Fibroblast of lung (primary cell): ENCODE results near the gene ODAD4. TPM values are rescaled to one million over a fixed set of nuclear protein-coding genes. Genes with fewer than 3 reads are reported as not detected.

Experiments used
- DNase-seq, 2 donors: peaks; one replicate each; pipeline versions ENCODE4 v3.0.0 to v3.0.0-alpha.2; 2010; ENCODE audit warnings: low read depth in 2 of 2
- H2AFZ ChIP-seq: 2 replicates; pipeline ENCODE4 v1.5.1; 2012; ENCODE audit warnings: low read length, control low read depth, inconsistent platforms
- H3K27ac ChIP-seq: 2 replicates; pipeline ENCODE4 v1.5.1; 2011; ENCODE audit warnings: low read length, control low read depth; ENCODE audit not compliant: insufficient read depth
- H3K27me3 ChIP-seq: 2 replicates; pipeline ENCODE4 v1.5.1; 2011; ENCODE audit warnings: mild to moderate bottlenecking, low read length; ENCODE audit not compliant: control insufficient read depth, insufficient read depth
- H3K36me3 ChIP-seq: 2 replicates; pipeline ENCODE4 v1.5.1; 2011; ENCODE audit warnings: low read length; ENCODE audit not compliant: control insufficient read depth, insufficient read depth
- H3K4me1 ChIP-seq: 2 replicates; pipeline ENCODE4 v1.5.1; 2011; ENCODE audit warnings: low read length; ENCODE audit not compliant: control insufficient read depth, insufficient read depth; ENCODE audit errors: extremely low read depth
- H3K4me2 ChIP-seq: 2 replicates; pipeline ENCODE4 v1.5.1; 2011; ENCODE audit warnings: low read length, control low read depth; ENCODE audit not compliant: insufficient read depth; ENCODE audit errors: extremely low read depth
- H3K4me3 ChIP-seq, 4 experiments: fragments of 200-600 bp in 1 of 4; sonication (generic) in 1 of 4; replicated peaks in 1 of 4; 2 replicates each; pipeline ENCODE4 v1.5.1; 2011 to 2016; ENCODE audit warnings: low read length in 4 of 4, low read depth in 3 of 4, mild to moderate bottlenecking in 3 of 4, control low read depth in 2 of 4, inconsistent platforms in 1 of 4, mixed read lengths in 1 of 4; ENCODE audit not compliant: insufficient read depth in 1 of 4; ENCODE audit errors: control extremely low read depth in 1 of 4
- H3K79me2 ChIP-seq: 2 replicates; pipeline ENCODE4 v1.5.1; 2012; ENCODE audit warnings: mild to moderate bottlenecking, low read length, inconsistent platforms; ENCODE audit not compliant: control insufficient read depth, insufficient read depth
- H3K9ac ChIP-seq: 2 replicates; pipeline ENCODE4 v1.5.1; 2011; ENCODE audit warnings: mild to moderate bottlenecking, low read length, control low read depth; ENCODE audit not compliant: insufficient read depth
- H3K9me3 ChIP-seq: 2 replicates; pipeline ENCODE4 v1.5.1; 2012; ENCODE audit warnings: low read depth, low read length; ENCODE audit not compliant: control insufficient read depth, insufficient read depth
- H4K20me1 ChIP-seq: 2 replicates; pipeline ENCODE4 v1.5.1; 2011; ENCODE audit warnings: low read length; ENCODE audit not compliant: control insufficient read depth, insufficient read depth; ENCODE audit errors: extremely low read depth
- EZH2 ChIP-seq: IDR thresholded peaks from 2 replicates; pipeline ENCODE4 v1.5.1; 2012; ENCODE audit warnings: low read length, control low read depth, mild to moderate bottlenecking; ENCODE audit errors: missing control alignments
- polyA minus RNA-seq: library from RNA; depleted of rRNA, polyadenylated mRNA; stranded (reverse); fragments of >200 nt; gene quantifications from 2 replicates; pipeline ENCODE4 v1.2.3, GENCODE V29; 2011; ENCODE audit warnings: low replicate concordance
- polyA plus RNA-seq, 2 donors: library from polyadenylated mRNA; depleted of rRNA in 1 of 2; stranded (reverse) in 1 of 2; unstranded in 1 of 2; fragments of >200 nt; gene quantifications; 2 replicates each; pipeline ENCODE4 v1.2.1, GENCODE V29; 2011 to 2012; ENCODE audit warnings: missing spikeins in 1 of 2
- total RNA-seq: library from RNA; depleted of rRNA; stranded (reverse); fragments of >200 nt; gene quantifications from 2 replicates; pipeline ENCODE4 v1.2.1, GENCODE V29; 2014
- TF ChIP-seq, protein P1 (sequence below), 2 donors: IDR thresholded peaks in 1 of 2; conservative IDR thresholded peaks in 1 of 2; 1 replicate in 1 of 2; 2 replicates in 1 of 2; pipeline ENCODE4 v1.5.1; 2011 to 2012; ENCODE audit warnings: low read length in 2 of 2, control low read depth in 1 of 2, inconsistent platforms in 1 of 2, low read depth in 1 of 2, mild to moderate bottlenecking in 1 of 2

Gene ODAD4, protein sequence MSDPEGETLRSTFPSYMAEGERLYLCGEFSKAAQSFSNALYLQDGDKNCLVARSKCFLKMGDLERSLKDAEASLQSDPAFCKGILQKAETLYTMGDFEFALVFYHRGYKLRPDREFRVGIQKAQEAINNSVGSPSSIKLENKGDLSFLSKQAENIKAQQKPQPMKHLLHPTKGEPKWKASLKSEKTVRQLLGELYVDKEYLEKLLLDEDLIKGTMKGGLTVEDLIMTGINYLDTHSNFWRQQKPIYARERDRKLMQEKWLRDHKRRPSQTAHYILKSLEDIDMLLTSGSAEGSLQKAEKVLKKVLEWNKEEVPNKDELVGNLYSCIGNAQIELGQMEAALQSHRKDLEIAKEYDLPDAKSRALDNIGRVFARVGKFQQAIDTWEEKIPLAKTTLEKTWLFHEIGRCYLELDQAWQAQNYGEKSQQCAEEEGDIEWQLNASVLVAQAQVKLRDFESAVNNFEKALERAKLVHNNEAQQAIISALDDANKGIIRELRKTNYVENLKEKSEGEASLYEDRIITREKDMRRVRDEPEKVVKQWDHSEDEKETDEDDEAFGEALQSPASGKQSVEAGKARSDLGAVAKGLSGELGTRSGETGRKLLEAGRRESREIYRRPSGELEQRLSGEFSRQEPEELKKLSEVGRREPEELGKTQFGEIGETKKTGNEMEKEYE
- total RNA-seq, result 0.99 and 1.3 TPM in 2 replicates
- 0.36 and 0.50 TPM in 2 replicates for polyA plus RNA-seq
- polyA plus RNA-seq (2012), result 0.50 and 0.80 TPM in 2 replicates
- not detected in 2 replicates for polyA minus RNA-seq

DNA sequence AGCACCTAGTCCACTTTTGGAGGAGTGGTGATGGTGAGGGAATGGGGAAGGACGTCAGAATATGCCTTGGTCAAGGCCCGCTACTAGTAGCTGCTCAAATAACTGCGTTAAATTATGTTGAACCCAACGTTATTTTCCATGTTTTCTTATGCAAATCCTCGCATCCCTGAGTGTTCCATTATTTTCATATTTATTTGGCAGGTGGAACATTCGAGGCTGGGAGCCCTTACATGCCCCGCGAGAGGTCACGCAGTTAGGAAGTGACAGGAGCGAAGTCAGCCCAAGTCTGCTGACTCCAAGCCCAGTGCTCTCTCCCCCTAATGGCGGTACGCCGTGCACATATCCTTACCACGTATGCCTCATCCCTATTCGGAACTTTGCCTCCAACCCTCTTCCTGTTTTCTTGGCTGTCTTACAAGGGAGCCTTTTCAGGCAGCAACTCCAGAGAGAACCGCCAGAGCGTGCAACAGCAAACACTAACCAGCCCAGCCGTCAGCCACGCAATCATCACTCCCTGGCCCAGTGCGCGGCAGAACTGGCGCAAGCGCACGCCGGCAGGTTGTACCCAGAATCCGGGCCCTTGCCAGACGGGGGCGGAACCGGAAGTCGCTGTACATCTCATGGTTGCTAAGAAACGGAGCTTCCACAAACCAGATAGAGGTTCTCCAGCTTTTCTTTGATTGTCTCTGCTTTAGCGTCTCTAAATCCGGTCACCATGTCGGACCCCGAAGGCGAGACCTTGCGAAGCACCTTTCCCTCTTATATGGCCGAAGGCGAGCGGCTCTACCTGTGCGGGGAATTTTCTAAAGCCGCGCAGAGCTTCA, at the start of gene ODAD4:
Gene ODAD4 (plus strand): TSS at position 609 of the 824 bp plus-strand sequence. CDS start 107 bp downstream, at position 716.
- Histone ChIP-seq H3K27me3 (no peaks in the 10 kb centered on the region), H3K27ac (peak within 1 kb of the TSS; percentile 78), H3K36me3 (no peaks in the 10 kb centered on the region), H4K20me1 (no peaks in the 10 kb centered on the region), H3K9ac (peak within 1 kb of the TSS; percentile 51), H3K9me3 (no peaks in the 10 kb centered on the region), H2AFZ (peak within 1 kb of the TSS; percentile 82), H3K4me2 (peak within 1 kb of the TSS; percentile 94), H3K4me1 (peaks cover 6% of the 10 kb centered on the region), H3K79me2 (no peaks in the 10 kb centered on the region), H3K4me3 (peak within 1 kb of the TSS; percentile 48 to 76 (median 64))
- peak; percentile 98 for DNase-seq
- TF ChIP-seq, protein P1, sequence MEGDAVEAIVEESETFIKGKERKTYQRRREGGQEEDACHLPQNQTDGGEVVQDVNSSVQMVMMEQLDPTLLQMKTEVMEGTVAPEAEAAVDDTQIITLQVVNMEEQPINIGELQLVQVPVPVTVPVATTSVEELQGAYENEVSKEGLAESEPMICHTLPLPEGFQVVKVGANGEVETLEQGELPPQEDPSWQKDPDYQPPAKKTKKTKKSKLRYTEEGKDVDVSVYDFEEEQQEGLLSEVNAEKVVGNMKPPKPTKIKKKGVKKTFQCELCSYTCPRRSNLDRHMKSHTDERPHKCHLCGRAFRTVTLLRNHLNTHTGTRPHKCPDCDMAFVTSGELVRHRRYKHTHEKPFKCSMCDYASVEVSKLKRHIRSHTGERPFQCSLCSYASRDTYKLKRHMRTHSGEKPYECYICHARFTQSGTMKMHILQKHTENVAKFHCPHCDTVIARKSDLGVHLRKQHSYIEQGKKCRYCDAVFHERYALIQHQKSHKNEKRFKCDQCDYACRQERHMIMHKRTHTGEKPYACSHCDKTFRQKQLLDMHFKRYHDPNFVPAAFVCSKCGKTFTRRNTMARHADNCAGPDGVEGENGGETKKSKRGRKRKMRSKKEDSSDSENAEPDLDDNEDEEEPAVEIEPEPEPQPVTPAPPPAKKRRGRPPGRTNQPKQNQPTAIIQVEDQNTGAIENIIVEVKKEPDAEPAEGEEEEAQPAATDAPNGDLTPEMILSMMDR (conservative IDR thresholded peaks at IDR 0.05 in 1 of 2, IDR thresholded peaks at IDR 0.05 in 1 of 2; ENCODE audit: low read depth in 1 of 2, low read length in 2 of 2), result peak; percentile 39 to 51
- no peak for TF ChIP-seq EZH2

DNA sequence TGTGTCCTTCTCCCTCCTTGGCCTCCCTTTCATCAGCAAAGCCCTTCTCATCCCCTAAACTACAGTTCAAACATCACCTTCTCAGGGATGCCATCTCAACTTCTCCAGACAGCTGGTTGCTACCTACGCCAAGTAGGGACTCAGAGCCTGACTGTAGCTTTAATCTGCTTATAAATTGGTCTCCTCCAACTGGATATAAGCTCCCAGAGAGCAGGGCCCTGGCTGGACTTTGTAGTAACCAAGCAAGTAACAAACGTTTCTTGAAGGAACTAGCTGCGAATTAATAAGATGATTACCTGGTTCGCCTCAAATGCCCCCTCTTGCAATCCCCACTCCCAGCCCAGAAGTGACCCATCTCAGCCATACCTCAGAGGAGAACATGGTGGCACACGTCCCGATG, 47.7 kb upstream of the ODAD4 start:
- no peak overlapping the region for H2AFZ ChIP-seq
- no peak for DNase-seq
- no peak overlapping the region for H3K27ac ChIP-seq
- H3K9ac ChIP-seq, result no peak overlapping the region
- H4K20me1 ChIP-seq, result no peaks in the 10 kb centered on the region
- no peak overlapping the region for H3K4me2 ChIP-seq
- peaks cover 36% of the 10 kb centered on the region for H3K36me3 ChIP-seq
- H3K27me3 ChIP-seq, result no peaks in the 10 kb centered on the region
- H3K4me3 ChIP-seq, result no peak overlapping the region
- no peaks in the 10 kb centered on the region for H3K4me1 ChIP-seq
- no peaks in the 10 kb centered on the region for H3K9me3 ChIP-seq
- TF ChIP-seq EZH2, result no peak
- TF ChIP-seq, protein P1 (conservative IDR thresholded peaks at IDR 0.05 in 1 of 2, IDR thresholded peaks at IDR 0.05 in 1 of 2; ENCODE audit: low read depth in 1 of 2, low read length in 2 of 2), result no peak
- no peaks in the 10 kb centered on the region for H3K79me2 ChIP-seq
